NCI-H146 treated with DMSO at 0.1 percent for 48 hours (cell line): Measurements from ENCODE around the gene CRYBG2.
"Not testable (repeated sequence)": the region's sequence is repeated elsewhere in the genome, so short reads cannot be mapped to it uniquely, and the experiment has no call there.

Experiments
- DNase-seq: peaks from one replicate; lab custom pipeline; 2025; ENCODE audit not compliant: unreplicated experiment; lab: John Stamatoyannopoulos, UW

Gene CRYBG2

DNA sequence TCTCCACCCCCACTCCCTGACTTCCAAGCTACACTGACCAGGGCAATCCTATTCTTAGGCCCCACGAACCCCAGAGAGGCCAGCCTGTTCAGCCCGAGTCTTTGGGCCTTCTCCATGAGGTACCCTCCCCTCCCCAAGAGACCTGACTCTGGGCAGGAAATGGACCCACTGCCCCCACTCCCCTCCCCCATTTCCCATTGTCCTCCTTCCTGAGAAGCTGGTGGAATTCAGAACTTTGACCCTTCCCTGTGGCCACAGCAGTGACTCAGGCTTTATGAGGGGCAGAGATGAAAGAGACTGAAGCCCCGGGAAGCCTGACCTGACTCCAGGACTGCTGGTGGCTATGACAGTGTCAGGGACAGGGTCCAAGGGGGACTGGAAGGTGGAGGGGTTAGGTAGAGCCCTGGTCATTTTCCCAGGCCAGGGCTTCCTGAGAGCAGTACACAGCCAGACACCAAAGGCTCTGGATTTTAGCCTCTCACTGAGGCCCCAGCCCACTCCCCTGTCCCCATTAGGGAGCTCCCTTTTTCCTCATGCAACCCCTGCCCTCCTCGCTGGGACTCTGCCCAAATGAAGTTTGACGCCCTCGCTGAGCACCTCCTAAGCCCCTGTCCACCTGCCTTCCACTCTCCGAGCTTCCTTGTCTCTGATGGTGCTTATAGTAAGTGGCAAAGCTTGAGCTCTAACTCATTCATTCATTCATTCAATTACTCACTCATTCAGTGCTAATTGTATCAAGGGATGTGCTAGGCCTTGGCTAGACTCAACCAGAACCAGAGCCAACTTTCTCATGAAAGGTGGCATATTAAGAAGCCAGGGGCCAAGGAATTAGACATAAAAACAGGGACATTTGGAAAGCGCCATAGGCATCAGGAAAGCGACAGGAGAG, 3.0 kb downstream of the CRYBG2 start:
- DNase-seq: no peak

GRCh38 chr1:26350343-26350700, 3.6 kb downstream of the CRYBG2 start:
- no peak for DNase-seq

GRCh38 chr1:26349877-26350244, 4.1 kb downstream of the CRYBG2 start:
- no peak for DNase-seq

GRCh38 chr1:26349188-26349876, 4.6 kb downstream of the CRYBG2 start:
- no peak for DNase-seq

GRCh38 chr1:26346274-26347033, 7.5 kb downstream of the CRYBG2 start:
- no peak for DNase-seq

DNA sequence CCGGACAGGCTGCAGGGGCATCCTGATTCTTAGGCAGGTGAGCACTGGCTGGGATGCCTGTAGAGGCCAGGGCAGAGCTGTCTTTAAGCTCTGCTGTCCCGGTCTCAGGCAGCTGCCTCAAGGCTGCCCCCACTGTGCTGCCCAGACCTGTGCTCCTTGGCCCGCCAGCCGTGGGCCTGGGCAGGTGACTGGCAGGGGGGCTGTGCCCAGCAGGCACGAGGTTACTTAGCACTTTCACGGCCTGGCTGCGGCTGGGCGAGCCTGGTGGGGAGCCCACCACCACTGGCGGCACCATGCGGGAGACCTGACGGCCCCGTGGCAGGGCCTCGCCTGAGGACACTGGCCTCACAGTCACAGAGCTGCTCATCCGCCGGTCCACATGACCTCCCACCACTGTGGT, 8.2 kb downstream of the CRYBG2 start:
- DNase-seq: no peak

- DNase-seq: no peak
These were observed 9.6 kb downstream of the CRYBG2 start for GRCh38 chr1:26344147-26344920.

- DNase-seq: no peak
These were observed 13.9 kb downstream of the CRYBG2 start for GRCh38 chr1:26340047-26340481.

GRCh38 chr1:26338670-26339069, 15.3 kb downstream of the CRYBG2 start:
- no peak for DNase-seq

- no peak for DNase-seq
These were observed 16.3 kb downstream of the CRYBG2 start for GRCh38 chr1:26337625-26338024.

DNA sequence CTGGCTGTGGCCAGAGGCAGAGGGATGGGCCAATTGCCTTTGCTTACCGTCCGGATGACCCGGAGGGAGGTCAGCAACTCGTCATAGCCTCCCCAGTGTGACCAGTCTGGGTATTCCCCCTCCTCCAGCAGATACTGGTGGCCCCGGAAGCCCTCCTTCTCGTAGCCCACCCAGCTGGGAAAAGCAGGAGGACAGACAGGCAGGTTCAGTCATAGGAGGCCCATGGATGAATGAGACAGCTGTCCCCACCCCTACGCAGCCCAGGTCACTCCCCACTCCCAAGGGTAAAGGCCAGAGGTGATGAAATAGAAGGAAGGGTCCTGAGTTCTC, 16.8 kb downstream of the CRYBG2 start:
- DNase-seq: no peak

GRCh38 chr1:26336477-26337205, 17.3 kb downstream of the CRYBG2 start:
- peak; percentile 71 for DNase-seq

- peak; percentile 33 for DNase-seq
These were observed 18.0 kb downstream of the CRYBG2 start for GRCh38 chr1:26335774-26336476.

- not testable (repeated sequence) for DNase-seq
These were observed 20.6 kb downstream of the CRYBG2 start for GRCh38 chr1:26333312-26333711.

DNA sequence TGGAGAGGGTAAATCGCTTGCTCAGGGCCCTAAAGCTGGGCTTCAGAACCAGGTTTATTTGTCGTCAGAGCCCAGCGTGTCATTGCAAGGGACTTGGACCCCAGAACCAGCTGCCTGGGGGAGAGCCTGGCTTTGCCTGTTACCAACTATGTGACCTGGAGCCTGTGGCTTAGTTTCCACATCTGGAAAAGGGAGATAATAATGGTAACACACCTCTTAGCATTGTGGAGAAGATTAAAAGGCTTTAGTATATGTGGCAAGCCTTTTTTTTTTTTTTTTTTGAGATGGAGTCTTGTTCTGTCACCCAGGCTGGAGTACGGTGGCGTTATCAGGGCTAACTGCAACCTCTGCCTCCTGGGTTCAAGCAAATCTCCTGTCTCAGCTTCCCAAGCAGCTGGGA, 23.7 kb downstream of the CRYBG2 start:
- DNase-seq: no peak

DNA sequence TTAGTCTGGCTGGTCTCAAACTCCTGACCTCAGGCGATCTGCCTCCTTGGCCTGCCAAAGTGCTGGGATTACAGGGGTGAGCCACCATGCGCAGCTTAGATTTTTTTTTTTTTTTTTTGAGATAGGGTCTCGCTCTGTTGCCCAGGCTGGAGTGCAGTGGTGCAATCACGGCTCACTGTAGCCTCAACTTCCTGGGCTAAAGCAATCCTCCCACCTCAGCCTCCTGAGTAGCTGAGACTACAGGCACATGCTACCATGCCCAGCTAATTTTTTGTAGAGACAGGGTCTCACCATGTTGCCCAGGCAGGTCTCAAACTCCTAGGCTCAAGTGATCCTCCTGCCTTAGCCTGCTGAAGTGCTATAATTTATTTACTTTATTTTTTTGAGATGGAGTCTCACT, 24.6 kb downstream of the CRYBG2 start:
- DNase-seq: not testable (repeated sequence)

GRCh38 chr1:26328597-26328996, 25.3 kb downstream of the CRYBG2 start:
- DNase-seq: no peak

DNA sequence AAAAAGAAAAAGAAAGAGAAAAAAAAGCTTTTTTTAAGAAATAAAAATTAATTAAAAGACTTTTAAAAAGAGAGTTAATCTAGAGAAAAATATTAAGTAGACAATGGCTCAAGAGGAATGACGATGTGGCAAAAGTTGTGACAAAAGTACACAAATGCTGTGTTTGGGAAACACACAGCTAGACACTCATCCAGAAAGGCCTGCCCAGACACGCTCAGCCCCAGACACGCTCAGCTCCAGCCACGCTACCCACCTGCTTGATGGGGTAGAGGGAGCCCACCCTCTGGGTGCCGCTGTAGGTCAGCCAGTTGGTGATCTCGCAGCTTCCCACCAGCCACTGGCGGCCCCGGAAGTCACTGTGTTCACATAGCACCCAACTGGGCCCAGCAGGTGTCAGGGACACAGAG, 26.0 kb downstream of the CRYBG2 start:
- peak; percentile 59 for DNase-seq

DNA sequence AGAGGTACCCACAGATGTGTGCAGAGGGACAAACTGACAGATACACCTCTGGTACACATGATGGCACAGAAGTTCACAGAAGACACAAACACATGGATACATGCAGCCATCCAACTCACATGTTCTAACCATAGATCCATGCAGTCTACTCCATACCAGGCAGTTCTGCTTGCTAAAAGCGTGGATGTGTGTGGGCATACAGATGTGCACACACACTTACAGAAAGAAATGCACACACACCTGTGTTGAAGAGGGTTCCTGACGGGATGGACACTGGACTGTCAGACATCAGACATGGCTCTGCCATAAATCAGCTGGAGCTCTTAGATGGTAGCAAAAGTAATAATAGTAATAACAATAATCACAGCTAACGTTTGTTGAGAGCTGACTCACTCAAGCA, 29.4 kb downstream of the CRYBG2 start:
- no peak for DNase-seq

- DNase-seq: no peak
These were observed 30.5 kb downstream of the CRYBG2 start for GRCh38 chr1:26323382-26323781.
